ENCODE data around the gene RELN. TPM values are rescaled to one million over a fixed set of nuclear protein-coding genes. Genes with fewer than 3 reads are reported as not detected.

RELN gene
- total RNA-seq, 1 donor from 2014 or later, result 5.4 TPM

- Mint-ChIP-seq H3K36me3 (ENCODE audit: insufficient read depth) (no peaks in the 10 kb centered on the region), H3K4me1 (ENCODE audit: low read depth) (no peaks in the 10 kb centered on the region), H3K9me3 (ENCODE audit: low read depth) (no peaks in the 10 kb centered on the region), H3K27ac (no peak overlapping the region), H3K4me3 (ENCODE audit: low read depth) (no peak overlapping the region), H3K27me3 (peaks cover 31% of the 10 kb centered on the region)
- DNase-seq (ENCODE audit: low spot score, unreplicated experiment), result no peak
- no peak for TF ChIP-seq CTCF (IDR thresholded peaks at IDR 0.05; ENCODE audit: unreplicated experiment)
Measured at GRCh38 chr7:103958284-103958818, 31.1 kb downstream of the RELN start.

GRCh38 chr7:103955985-103956384 lies 33.5 kb downstream of the RELN start:
- Mint-ChIP-seq H3K4me3 (ENCODE audit: low read depth) (no peak overlapping the region), H3K27me3 (peaks cover 23% of the 10 kb centered on the region), H3K4me1 (ENCODE audit: low read depth) (no peaks in the 10 kb centered on the region), H3K36me3 (ENCODE audit: insufficient read depth) (no peaks in the 10 kb centered on the region), H3K9me3 (ENCODE audit: low read depth) (no peaks in the 10 kb centered on the region), H3K27ac (no peak overlapping the region)
- DNase-seq (ENCODE audit: low spot score, unreplicated experiment), result no peak
- TF ChIP-seq CTCF (IDR thresholded peaks at IDR 0.05; ENCODE audit: unreplicated experiment), result no peak

- H3K27me3 Mint-ChIP-seq, result peaks cover 12% of the 10 kb centered on the region
- no peak for TF ChIP-seq CTCF (IDR thresholded peaks at IDR 0.05; ENCODE audit: unreplicated experiment)
- H3K27ac Mint-ChIP-seq, result no peak overlapping the region
- no peaks in the 10 kb centered on the region for H3K4me1 Mint-ChIP-seq (ENCODE audit: low read depth)
- peaks cover 4% of the 10 kb centered on the region for H3K9me3 Mint-ChIP-seq (ENCODE audit: low read depth)
- DNase-seq (ENCODE audit: low spot score, unreplicated experiment), result no peak
- H3K36me3 Mint-ChIP-seq (ENCODE audit: insufficient read depth), result no peaks in the 10 kb centered on the region
- H3K4me3 Mint-ChIP-seq (ENCODE audit: low read depth), result no peak overlapping the region
Measured at GRCh38 chr7:103952408-103952807, 37.0 kb downstream of the RELN start.

GRCh38 chr7:103951311-103951710 lies 38.1 kb downstream of the RELN start:
- no peak for TF ChIP-seq CTCF (IDR thresholded peaks at IDR 0.05; ENCODE audit: unreplicated experiment)
- Mint-ChIP-seq H3K27me3 (peaks cover 7% of the 10 kb centered on the region), H3K4me1 (ENCODE audit: low read depth) (no peaks in the 10 kb centered on the region), H3K27ac (no peak overlapping the region), H3K36me3 (ENCODE audit: insufficient read depth) (no peaks in the 10 kb centered on the region), H3K4me3 (ENCODE audit: low read depth) (no peak overlapping the region), H3K9me3 (ENCODE audit: low read depth) (peaks cover 4% of the 10 kb centered on the region)
- DNase-seq (ENCODE audit: low spot score, unreplicated experiment), result no peak

GRCh38 chr7:103949374-103949773 lies 40.1 kb downstream of the RELN start:
- no peak for DNase-seq (ENCODE audit: low spot score, unreplicated experiment)
- H3K27me3 Mint-ChIP-seq, result peaks cover 4% of the 10 kb centered on the region
- peaks cover 2% of the 10 kb centered on the region for H3K4me1 Mint-ChIP-seq (ENCODE audit: low read depth)
- H3K4me3 Mint-ChIP-seq (ENCODE audit: low read depth), result no peak overlapping the region
- TF ChIP-seq CTCF (IDR thresholded peaks at IDR 0.05; ENCODE audit: unreplicated experiment), result no peak
- no peaks in the 10 kb centered on the region for H3K36me3 Mint-ChIP-seq (ENCODE audit: insufficient read depth)
- no peak overlapping the region for H3K27ac Mint-ChIP-seq
- peaks cover 4% of the 10 kb centered on the region for H3K9me3 Mint-ChIP-seq (ENCODE audit: low read depth)

Data from progenitor cell of endocrine pancreas (in vitro differentiated cells).